Liver (tissue), 9 donors: ENCODE results near the gene MICU2. TPM values are rescaled to one million over a fixed set of nuclear protein-coding genes. Genes with fewer than 3 reads are reported as not detected.

Experiments
- DNase-seq: peaks from one replicate; pipeline ENCODE4 v3.0.0-alpha.2; 2017; ENCODE audit warnings: low spot score
- H3K27ac ChIP-seq, 2 donors: one replicate each; pipeline ENCODE4 v1.7.0; 2013; ENCODE audit warnings: inconsistent platforms in 2 of 2, low read length in 2 of 2, control low read depth in 1 of 2, low read depth in 1 of 2, mild to moderate bottlenecking in 1 of 2
- H3K27me3 ChIP-seq, 4 donors: one replicate each; pipeline versions ENCODE4 v1.6.1 to v1.7.0; 2013; ENCODE audit warnings: low read length in 3 of 4, inconsistent platforms in 1 of 4, mild to moderate bottlenecking in 1 of 4, moderate library complexity in 1 of 4; ENCODE audit not compliant: control insufficient read depth in 4 of 4, insufficient read depth in 4 of 4
- H3K36me3 ChIP-seq, 4 donors: one replicate each; pipeline versions ENCODE4 v1.6.1 to v1.7.0; 2013; ENCODE audit warnings: low read length in 3 of 4, mild to moderate bottlenecking in 3 of 4, low read depth in 1 of 4, moderate library complexity in 1 of 4; ENCODE audit not compliant: control insufficient read depth in 4 of 4, insufficient read depth in 3 of 4
- H3K4me1 ChIP-seq, 4 donors: one replicate each; pipeline versions ENCODE4 v1.6.1 to v1.7.0; 2013; ENCODE audit warnings: low read length in 3 of 4, mild to moderate bottlenecking in 3 of 4, moderate library complexity in 1 of 4; ENCODE audit not compliant: control insufficient read depth in 4 of 4, insufficient read depth in 4 of 4
- H3K4me3 ChIP-seq, 3 donors: one replicate each; pipeline versions ENCODE4 v1.6.1 to v1.7.0; 2013; ENCODE audit warnings: low read length in 3 of 3, control low read depth in 1 of 3, low read depth in 1 of 3, mild to moderate bottlenecking in 1 of 3
- H3K9ac ChIP-seq, 2 donors: one replicate each; pipeline ENCODE4 v1.7.0; 2013; ENCODE audit warnings: low read length in 2 of 2, mild to moderate bottlenecking in 2 of 2, moderate library complexity in 2 of 2, control low read depth in 1 of 2, low read depth in 1 of 2
- H3K9me3 ChIP-seq, 4 donors: one replicate each; pipeline versions ENCODE4 v1.6.1 to v1.7.0; 2013; ENCODE audit warnings: low read length in 3 of 4; ENCODE audit not compliant: control insufficient read depth in 4 of 4
- ATF3 ChIP-seq: IDR thresholded peaks from 2 replicates; pipeline ENCODE4 v1.6.1; 2016; ENCODE audit warnings: antibody characterized with exemption
- CTCF ChIP-seq: fragments of 150-350 bp; IDR thresholded peaks from 2 replicates; pipeline ENCODE4 v1.5.1; 2017; ENCODE audit warnings: improper control_type of control experiment, low read depth, low read length; ENCODE audit not compliant: missing input control
- EGR1 ChIP-seq, 2 donors: IDR thresholded peaks; 2 replicates each; pipeline ENCODE4 v1.6.1; 2016 to 2018; ENCODE audit warnings: antibody characterized with exemption in 2 of 2, low read depth in 2 of 2
- FOXA1 ChIP-seq: IDR thresholded peaks from 2 replicates; pipeline ENCODE4 v1.6.1; 2016; ENCODE audit warnings: antibody characterized with exemption
- FOXA2 ChIP-seq: IDR thresholded peaks from 2 replicates; pipeline ENCODE4 v1.6.1; 2016; ENCODE audit warnings: antibody characterized with exemption
- GABPA ChIP-seq, 2 donors: IDR thresholded peaks in 1 of 2; conservative IDR thresholded peaks in 1 of 2; 2 replicates each; pipeline ENCODE4 v1.6.1; 2016; ENCODE audit warnings: antibody characterized with exemption in 2 of 2, mild to moderate bottlenecking in 1 of 2, moderate library complexity in 1 of 2
- HNF4A ChIP-seq, 2 donors: conservative IDR thresholded peaks; 2 replicates each; pipeline ENCODE4 v1.6.1; 2016; ENCODE audit warnings: antibody characterized with exemption in 2 of 2, mild to moderate bottlenecking in 2 of 2
- HNF4G ChIP-seq: IDR thresholded peaks from 2 replicates; pipeline ENCODE4 v1.6.1; 2016; ENCODE audit warnings: antibody characterized with exemption
- JUND ChIP-seq, 2 donors: IDR thresholded peaks; 2 replicates each; pipeline ENCODE4 v1.6.1; 2016; ENCODE audit warnings: antibody characterized with exemption in 2 of 2
- MAX ChIP-seq: IDR thresholded peaks from 2 replicates; pipeline ENCODE4 v1.6.1; 2016; ENCODE audit warnings: antibody characterized with exemption
- NR2F2 ChIP-seq: IDR thresholded peaks from 2 replicates; pipeline ENCODE4 v1.6.1; 2016; ENCODE audit warnings: antibody characterized with exemption
- RAD21 ChIP-seq, 2 donors: IDR thresholded peaks; 2 replicates each; pipeline ENCODE4 v1.6.1; 2016; ENCODE audit warnings: antibody characterized with exemption in 2 of 2, mild to moderate bottlenecking in 2 of 2
- REST ChIP-seq: IDR thresholded peaks from 2 replicates; pipeline ENCODE4 v1.6.1; 2016; ENCODE audit warnings: antibody characterized with exemption, mild to moderate bottlenecking
- RXRA ChIP-seq, 2 donors: IDR thresholded peaks; 2 replicates each; pipeline ENCODE4 v1.6.1; 2017 to 2018; ENCODE audit warnings: antibody characterized with exemption in 2 of 2, mild to moderate bottlenecking in 1 of 2
- SP1 ChIP-seq: IDR thresholded peaks from 2 replicates; pipeline ENCODE4 v1.6.1; 2018; ENCODE audit warnings: antibody characterized with exemption, mild to moderate bottlenecking
- TAF1 ChIP-seq: conservative IDR thresholded peaks from 2 replicates; pipeline ENCODE4 v1.6.1; 2016; ENCODE audit warnings: antibody characterized with exemption, mild to moderate bottlenecking
- YY1 ChIP-seq: IDR thresholded peaks from 2 replicates; pipeline ENCODE4 v1.6.1; 2016; ENCODE audit warnings: antibody characterized with exemption, mild to moderate bottlenecking
- ZBTB33 ChIP-seq: IDR thresholded peaks from 2 replicates; pipeline ENCODE4 v1.6.1; 2016; ENCODE audit warnings: antibody characterized with exemption
- WGBS: extraction: QIAGEN DNeasy Blood & Tissue Kit; methylation state at CpG from one replicate; pipeline ENCODE4 v1.1.7; 2013; 5-methylcytosine and 5-hydroxymethylcytosine counted together
- polyA plus RNA-seq, 2 donors: library from polyadenylated mRNA; stranded (reverse) in 1 of 2; unstranded in 1 of 2; fragments of 200-250 nt in 1 of 2; fragments of >200 nt in 1 of 2; fragmentation: Nextera tagmentation in 1 of 2; extraction: Ambion mirVana in 1 of 2; gene quantifications; one replicate each; pipeline versions ENCODE4 v1.2.1 to v1.2.3, GENCODE V29; 2013 to 2015
- total RNA-seq, 2 donors: library from RNA; depleted of rRNA; stranded (reverse); fragments of >200 nt; gene quantifications; one replicate each; pipeline ENCODE4 v1.2.3, GENCODE V29; 2014
- donor health status: healthy.
- donor health status: healthy.
- donor health status: healthy.
- donor health status: healthy.
- donor health status: healthy.

Gene MICU2
- total and polyA plus RNA-seq, 4 donors, result 19.4 to 42.9 (median 24.8) TPM

- H3K27me3 ChIP-seq, result no peaks in the 10 kb centered on the region
- H3K9me3 ChIP-seq, result peaks cover 0 to 3% (median 0%) of the 10 kb centered on the region in 4 donors
- no peak overlapping the region for H3K4me3 ChIP-seq
- peaks cover 0 to 2% (median 1%) of the 10 kb centered on the region in 4 donors for H3K4me1 ChIP-seq
- no peaks in the 10 kb centered on the region for H3K36me3 ChIP-seq
- no peak overlapping the region for H3K9ac ChIP-seq
- no peak for TF ChIP-seq NR2F2
- no peak for TF ChIP-seq RXRA (IDR thresholded peaks at IDR 0.05)
- DNase-seq, result no peak
- H3K27ac ChIP-seq, result no peak overlapping the region
Measured at GRCh38 chr13:21470785-21471184, 133.2 kb downstream of the MICU2 start.

GRCh38 chr13:21466527-21466926 is 137.4 kb downstream of the MICU2 start:
- H3K27me3 ChIP-seq, result no peaks in the 10 kb centered on the region
- H3K36me3 ChIP-seq, result no peaks in the 10 kb centered on the region
- no peak overlapping the region for H3K27ac ChIP-seq
- no peak for DNase-seq
- 73% methylated on average over 7 of the region's 7 CpGs for WGBS
- TF ChIP-seq FOXA2 (no peak), FOXA1 (no peak)
- no peaks in the 10 kb centered on the region for H3K4me1 ChIP-seq
- peaks cover 0 to 2% (median 0%) of the 10 kb centered on the region in 4 donors for H3K9me3 ChIP-seq
- H3K4me3 ChIP-seq, result no peak overlapping the region
- no peak overlapping the region for H3K9ac ChIP-seq

- no peak overlapping the region for H3K27ac ChIP-seq
- no peaks in the 10 kb centered on the region for H3K36me3 ChIP-seq
- H3K27me3 ChIP-seq, result no peaks in the 10 kb centered on the region
- H3K4me1 ChIP-seq, result no peaks in the 10 kb centered on the region
- TF ChIP-seq TAF1 (no peak), CTCF (no peak), SP1 (no peak), EGR1 (IDR thresholded peaks at IDR 0.05; ENCODE audit: low read depth in 2 of 2) (no peak), HNF4G (no peak), ATF3 (no peak), ZBTB33 (no peak), YY1 (no peak), FOXA2 (no peak), FOXA1 (no peak), NR2F2 (no peak), GABPA (IDR thresholded peaks at IDR 0.05 in 1 of 2, conservative IDR thresholded peaks at IDR 0.05 in 1 of 2) (no peak), JUND (IDR thresholded peaks at IDR 0.05) (no peak), HNF4A (conservative IDR thresholded peaks at IDR 0.05) (no peak), REST (no peak), MAX (no peak), RAD21 (IDR thresholded peaks at IDR 0.05) (no peak), RXRA (IDR thresholded peaks at IDR 0.05) (no peak)
- no peak for DNase-seq
- no peaks in the 10 kb centered on the region for H3K9me3 ChIP-seq
- H3K4me3 ChIP-seq, result no peak overlapping the region
- 52% methylated on average over 9 of the region's 9 CpGs for WGBS
- H3K9ac ChIP-seq, result no peak overlapping the region
Measured at GRCh38 chr13:21465710-21466160, 138.2 kb downstream of the MICU2 start.
